Ishikawa (cell line): ENCODE data around the gene CDX1.

Experiments used
- CEBPB ChIP-seq: IDR thresholded peaks from 2 replicates; pipeline ENCODE4 v1.6.1; 2012
- CREB1 ChIP-seq: IDR thresholded peaks from 2 replicates; pipeline ENCODE4 v1.6.1; 2012; ENCODE audit warnings: low read depth
- EGR1 ChIP-seq: IDR thresholded peaks from 2 replicates; pipeline ENCODE4 v1.6.1; 2012
- NFIC ChIP-seq: IDR thresholded peaks from 2 replicates; pipeline ENCODE4 v1.6.1; 2012
- RAD21 ChIP-seq: IDR thresholded peaks from 2 replicates; pipeline ENCODE4 v1.6.1; 2012; ENCODE audit warnings: low read depth
- TAF1 ChIP-seq: IDR thresholded peaks from 2 replicates; pipeline ENCODE4 v1.6.1; 2012; ENCODE audit warnings: low read depth, mild to moderate bottlenecking
- TEAD4 ChIP-seq: IDR thresholded peaks from 2 replicates; pipeline ENCODE4 v1.6.1; 2012
- USF1 ChIP-seq: IDR thresholded peaks from 2 replicates; pipeline ENCODE4 v1.6.1; 2012
- YY1 ChIP-seq: IDR thresholded peaks from 2 replicates; pipeline ENCODE4 v1.6.1; 2012; ENCODE audit warnings: low read depth
- ZBTB7A ChIP-seq: IDR thresholded peaks from 2 replicates; pipeline ENCODE4 v1.6.1; 2012; ENCODE audit warnings: low read depth
- TF ChIP-seq, protein P1 (sequence below): IDR thresholded peaks from 2 replicates; pipeline ENCODE4 v1.6.1; 2012

- TF ChIP-seq TAF1 (no peak), YY1 (no peak), CREB1 (no peak), ZBTB7A (no peak), RAD21 (no peak), USF1 (no peak), EGR1 (no peak), CEBPB (no peak), TEAD4 (no peak), NFIC (no peak)
- TF ChIP-seq, protein P1, sequence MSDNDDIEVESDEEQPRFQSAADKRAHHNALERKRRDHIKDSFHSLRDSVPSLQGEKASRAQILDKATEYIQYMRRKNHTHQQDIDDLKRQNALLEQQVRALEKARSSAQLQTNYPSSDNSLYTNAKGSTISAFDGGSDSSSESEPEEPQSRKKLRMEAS: no peak
Measured at GRCh38 chr5:150160448-150161081, 6.0 kb upstream of the CDX1 start.
